Natural killer cell (primary cell): Measurements from ENCODE around the gene DENND5A. TPM values are rescaled to one million over a fixed set of nuclear protein-coding genes. Genes with fewer than 3 reads are reported as not detected.

Experiments used
- ATAC-seq, 3 donors: fragments of 150-1000 bp in 2 of 3; fragments of 200-7000 bp in 1 of 3; cut with Tn5 transposase; 1 replicate in 1 of 3; 2 replicates in 2 of 3; pipeline ENCODE4 v1.10.0; 2021; ENCODE audit warnings: mild to moderate bottlenecking in 2 of 3, moderate library complexity in 2 of 3
- DNase-seq, 2 donors: peaks; one replicate each; pipeline versions ENCODE4 v3.0.0 to v3.0.0-alpha.2; 2013 to 2021; ENCODE audit warnings: mixed read lengths in 1 of 2
- H3K27ac ChIP-seq: one replicate; pipeline ENCODE4 v1.5.1; 2013; ENCODE audit warnings: mild to moderate bottlenecking, low read length
- H3K27me3 ChIP-seq: one replicate; pipeline ENCODE4 v1.6.1; 2013; ENCODE audit warnings: low read length; ENCODE audit not compliant: control insufficient read depth, insufficient read depth
- H3K36me3 ChIP-seq: one replicate; pipeline ENCODE4 v1.6.1; 2013; ENCODE audit warnings: low read length; ENCODE audit not compliant: control insufficient read depth, insufficient read depth
- H3K4me1 ChIP-seq: one replicate; pipeline ENCODE4 v1.6.1; 2013; ENCODE audit warnings: low read length; ENCODE audit not compliant: control insufficient read depth, insufficient read depth
- H3K4me3 ChIP-seq: one replicate; pipeline ENCODE4 v1.5.1; 2013; ENCODE audit warnings: low read length
- H3K9me3 ChIP-seq: one replicate; pipeline ENCODE4 v1.6.1; 2013; ENCODE audit warnings: low read length; ENCODE audit not compliant: control insufficient read depth, insufficient read depth
- H3K27ac Mint-ChIP-seq, 2 donors: one replicate each; pipeline ENCODE4 v1.8.0; 2022; ENCODE audit warnings: mild to moderate bottlenecking in 2 of 2, mixed read lengths in 2 of 2, moderate library complexity in 1 of 2
- H3K27me3 Mint-ChIP-seq, 2 donors: one replicate each; pipeline ENCODE4 v1.8.0; 2022; ENCODE audit warnings: low read depth in 2 of 2, mixed read lengths in 2 of 2
- H3K36me3 Mint-ChIP-seq: one replicate; pipeline ENCODE4 v1.8.0; 2022; ENCODE audit warnings: mixed read lengths
- H3K4me1 Mint-ChIP-seq, 2 donors: one replicate each; pipeline ENCODE4 v1.8.0; 2022; ENCODE audit warnings: mixed read lengths in 2 of 2
- H3K4me3 Mint-ChIP-seq: one replicate; pipeline ENCODE4 v1.8.0; 2022; ENCODE audit warnings: mild to moderate bottlenecking, moderate library complexity, mixed read lengths
- H3K9me3 Mint-ChIP-seq, 2 donors: one replicate each; pipeline ENCODE4 v1.8.0; 2022; ENCODE audit warnings: mixed read lengths in 2 of 2
- WGBS: methylation state at CpG from one replicate; pipeline ENCODE4 v1.1.7; 2013; ENCODE audit warnings: missing lambda C conversion rate; ENCODE audit not compliant: insufficient coverage; 5-methylcytosine and 5-hydroxymethylcytosine counted together
- intact Hi-C: fragments of 100-400 bp; cut with micrococcal nuclease; formaldehyde crosslinking; loops from one replicate; pipeline ENCODE4 v1.14.2; 2022
- total RNA-seq, 4 donors: library from RNA; stranded (reverse); fragments of 120-200 nt in 1 of 4; gene quantifications; one replicate each; pipeline versions ENCODE4 v1.2.3 to v1.2.4, GENCODE V29; 2013 to 2022
- TF ChIP-seq, protein P1 (sequence below): fragments of 200-600 bp; IDR thresholded peaks from one replicate; pipeline ENCODE4 v1.8.0; 2022; ENCODE audit warnings: antibody characterized with exemption

Gene DENND5A
- total RNA-seq, 3 donors from 2014 or later (not counting 1 experiment from before 2014, with no cell fraction given) = 23.8 to 42.5 (median 38.7) TPM

DNA sequence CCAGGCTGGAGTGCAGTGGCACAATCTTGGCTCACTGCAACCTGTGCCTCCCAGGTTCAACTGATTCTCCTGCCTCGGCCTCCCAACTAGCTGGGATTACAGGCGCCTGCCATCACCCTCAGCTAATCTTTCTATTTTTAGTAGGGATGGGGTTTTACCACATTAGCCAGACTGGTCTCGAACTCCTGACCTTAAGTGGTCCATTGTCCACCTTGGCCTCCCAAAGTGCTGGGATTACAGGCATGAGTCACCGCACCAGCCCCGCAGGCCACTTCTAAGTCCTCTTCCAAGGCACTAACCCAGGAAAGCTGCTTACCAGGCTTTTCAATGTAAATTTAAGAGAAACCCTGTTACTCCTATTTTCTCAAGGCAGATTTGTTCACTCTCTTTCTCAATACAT, 50.4 kb downstream of the DENND5A start:
- H3K4me1 ChIP-seq = no peaks in the 10 kb centered on the region
- Mint-ChIP-seq H3K36me3 (no peaks in the 10 kb centered on the region), H3K4me1 (peaks cover 6 to 13% of the 10 kb centered on the region in 2 donors), H3K27me3 (no peaks in the 10 kb centered on the region), H3K27ac (no peak overlapping the region), H3K9me3 (no peaks in the 10 kb centered on the region), H3K4me3 (no peak overlapping the region)
- no peaks in the 10 kb centered on the region for H3K27me3 ChIP-seq
- no peak overlapping the region for H3K27ac ChIP-seq
- intact Hi-C loops = no loop called here
- TF ChIP-seq, protein P1, sequence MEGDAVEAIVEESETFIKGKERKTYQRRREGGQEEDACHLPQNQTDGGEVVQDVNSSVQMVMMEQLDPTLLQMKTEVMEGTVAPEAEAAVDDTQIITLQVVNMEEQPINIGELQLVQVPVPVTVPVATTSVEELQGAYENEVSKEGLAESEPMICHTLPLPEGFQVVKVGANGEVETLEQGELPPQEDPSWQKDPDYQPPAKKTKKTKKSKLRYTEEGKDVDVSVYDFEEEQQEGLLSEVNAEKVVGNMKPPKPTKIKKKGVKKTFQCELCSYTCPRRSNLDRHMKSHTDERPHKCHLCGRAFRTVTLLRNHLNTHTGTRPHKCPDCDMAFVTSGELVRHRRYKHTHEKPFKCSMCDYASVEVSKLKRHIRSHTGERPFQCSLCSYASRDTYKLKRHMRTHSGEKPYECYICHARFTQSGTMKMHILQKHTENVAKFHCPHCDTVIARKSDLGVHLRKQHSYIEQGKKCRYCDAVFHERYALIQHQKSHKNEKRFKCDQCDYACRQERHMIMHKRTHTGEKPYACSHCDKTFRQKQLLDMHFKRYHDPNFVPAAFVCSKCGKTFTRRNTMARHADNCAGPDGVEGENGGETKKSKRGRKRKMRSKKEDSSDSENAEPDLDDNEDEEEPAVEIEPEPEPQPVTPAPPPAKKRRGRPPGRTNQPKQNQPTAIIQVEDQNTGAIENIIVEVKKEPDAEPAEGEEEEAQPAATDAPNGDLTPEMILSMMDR = no peak
- DNase-seq (no peak), ATAC-seq (no peak)
- no peaks in the 10 kb centered on the region for H3K9me3 ChIP-seq
- 94% methylated on average over 4 of the region's 5 CpGs for WGBS
- no peak overlapping the region for H3K4me3 ChIP-seq
- no peaks in the 10 kb centered on the region for H3K36me3 ChIP-seq

DNA sequence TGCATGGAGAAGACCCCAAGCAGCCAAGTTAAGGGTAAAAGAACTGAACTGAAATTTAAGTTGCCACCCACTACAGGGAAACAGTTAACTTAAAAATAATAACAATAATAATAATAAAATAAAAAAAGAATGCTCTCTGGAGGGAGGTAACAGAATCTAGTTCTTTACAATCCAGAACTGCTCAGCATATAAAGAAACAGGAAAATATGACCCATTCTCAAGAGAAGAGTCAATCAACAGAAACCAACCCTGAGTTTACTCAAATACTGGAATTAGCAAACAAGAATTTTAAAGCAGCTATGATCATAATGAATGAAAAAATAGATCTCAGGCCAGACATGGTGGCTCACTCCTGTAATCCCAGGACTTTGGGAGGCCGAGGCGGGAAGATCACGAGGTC, 53.8 kb downstream of the DENND5A start:
- TF ChIP-seq, protein P1 = no peak
- WGBS = 97% methylated on average over 3 of the region's 3 CpGs
- intact Hi-C loops = no loop called here
- H3K36me3 Mint-ChIP-seq = no peaks in the 10 kb centered on the region
- no peak overlapping the region for H3K4me3 ChIP-seq
- no peaks in the 10 kb centered on the region for H3K9me3 Mint-ChIP-seq
- no peaks in the 10 kb centered on the region for H3K27me3 ChIP-seq
- peaks cover 12 to 21% of the 10 kb centered on the region in 2 donors for H3K4me1 Mint-ChIP-seq
- H3K27ac Mint-ChIP-seq = no peak overlapping the region
- no peaks in the 10 kb centered on the region for H3K36me3 ChIP-seq
- H3K4me3 Mint-ChIP-seq = no peak overlapping the region
- no peak for ATAC-seq
- H3K4me1 ChIP-seq = no peaks in the 10 kb centered on the region
- DNase-seq = no peak
- H3K27ac ChIP-seq = no peak overlapping the region
- no peaks in the 10 kb centered on the region for H3K9me3 ChIP-seq
- no peaks in the 10 kb centered on the region for H3K27me3 Mint-ChIP-seq

DNA sequence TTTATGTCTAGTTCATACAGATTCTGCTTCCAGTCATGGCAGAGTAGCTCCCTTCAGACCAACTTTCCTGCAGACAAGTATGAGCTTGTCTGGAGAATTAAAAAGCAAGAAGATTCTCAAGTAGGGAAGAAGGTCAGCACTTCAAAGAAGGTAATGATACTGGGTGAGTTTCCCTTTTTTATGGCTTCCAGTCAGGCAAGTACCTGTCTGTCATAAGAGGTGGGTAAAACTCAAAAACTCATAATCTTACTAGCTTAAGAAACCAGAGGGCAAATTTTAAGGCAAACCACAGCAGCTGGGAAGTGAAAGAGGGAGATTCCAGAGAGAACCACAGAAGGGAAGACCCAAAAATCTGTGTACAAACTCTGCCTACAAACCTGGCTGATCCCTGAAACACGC, 54.2 kb downstream of the DENND5A start:
- Mint-ChIP-seq H3K4me1 (peaks cover 12 to 21% of the 10 kb centered on the region in 2 donors), H3K4me3 (no peak overlapping the region)
- intact Hi-C loops = no loop called here

More for the DNA sequence above, 54.2 kb downstream of the DENND5A start:
- H3K36me3 ChIP-seq = no peaks in the 10 kb centered on the region
- no CpG with 5 or more reads among the region's 1 CpG for WGBS
- no peaks in the 10 kb centered on the region for H3K27me3 Mint-ChIP-seq
- H3K27ac ChIP-seq = no peak overlapping the region
- no peaks in the 10 kb centered on the region for H3K9me3 Mint-ChIP-seq
- ATAC-seq (no peak), DNase-seq (peak in 1 of 2 donors; percentile 19)
- no peak overlapping the region for H3K4me3 ChIP-seq
- no peaks in the 10 kb centered on the region for H3K4me1 ChIP-seq
- H3K27me3 ChIP-seq = no peaks in the 10 kb centered on the region
- no peaks in the 10 kb centered on the region for H3K9me3 ChIP-seq
- TF ChIP-seq, protein P1 = no peak
- H3K36me3 Mint-ChIP-seq = no peaks in the 10 kb centered on the region
- no peak overlapping the region for H3K27ac Mint-ChIP-seq
